Breast epithelium (tissue), 3 donors: Measurements from ENCODE around the gene C9orf72.

Experiments
- POLR2A ChIP-seq: fragments of 450-650 bp; IDR thresholded peaks from one replicate; pipeline ENCODE4 v1.6.1; 2016; ENCODE audit warnings: antibody characterized with exemption, mild to moderate bottlenecking, moderate library complexity
- POLR2AphosphoS5 ChIP-seq, 3 donors: sonication (generic); formaldehyde crosslinking; IDR thresholded peaks; one replicate each; pipeline ENCODE4 v1.6.1; 2017; ENCODE audit warnings: antibody characterized with exemption in 3 of 3

- TF ChIP-seq POLR2AphosphoS5 (IDR thresholded peaks at IDR 0.05): no peak
- no peak for TF ChIP-seq POLR2A
Observed at GRCh38 chr9:27499451-27499850, 73.8 kb downstream of the C9orf72 start.
